ENCODE results near the gene NCR3LG1.
"Not testable (repeated sequence)": the region's sequence is repeated elsewhere in the genome, so short reads cannot be mapped to it uniquely, and the experiment has no call there.

DNA sequence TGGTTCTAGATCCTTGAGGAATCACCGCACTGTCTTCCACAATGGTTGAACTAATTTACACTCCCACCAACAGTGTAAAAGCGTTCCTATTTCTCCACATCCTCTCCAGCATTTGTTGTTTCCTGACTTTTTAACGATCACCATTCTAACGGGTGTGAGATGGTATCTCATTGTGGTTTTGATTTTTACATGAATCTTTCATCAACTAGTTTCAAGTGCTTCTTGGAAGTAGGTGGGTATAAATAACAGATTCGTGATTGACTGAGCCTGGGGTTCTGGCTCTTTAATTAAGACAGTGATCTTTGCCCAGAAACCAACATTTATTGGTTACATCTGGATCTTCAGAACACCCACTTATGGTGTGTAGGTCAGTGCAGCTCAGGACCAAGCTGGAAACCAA, 74.6 kb downstream of the NCR3LG1 start:
- TF ChIP-seq, protein P1, sequence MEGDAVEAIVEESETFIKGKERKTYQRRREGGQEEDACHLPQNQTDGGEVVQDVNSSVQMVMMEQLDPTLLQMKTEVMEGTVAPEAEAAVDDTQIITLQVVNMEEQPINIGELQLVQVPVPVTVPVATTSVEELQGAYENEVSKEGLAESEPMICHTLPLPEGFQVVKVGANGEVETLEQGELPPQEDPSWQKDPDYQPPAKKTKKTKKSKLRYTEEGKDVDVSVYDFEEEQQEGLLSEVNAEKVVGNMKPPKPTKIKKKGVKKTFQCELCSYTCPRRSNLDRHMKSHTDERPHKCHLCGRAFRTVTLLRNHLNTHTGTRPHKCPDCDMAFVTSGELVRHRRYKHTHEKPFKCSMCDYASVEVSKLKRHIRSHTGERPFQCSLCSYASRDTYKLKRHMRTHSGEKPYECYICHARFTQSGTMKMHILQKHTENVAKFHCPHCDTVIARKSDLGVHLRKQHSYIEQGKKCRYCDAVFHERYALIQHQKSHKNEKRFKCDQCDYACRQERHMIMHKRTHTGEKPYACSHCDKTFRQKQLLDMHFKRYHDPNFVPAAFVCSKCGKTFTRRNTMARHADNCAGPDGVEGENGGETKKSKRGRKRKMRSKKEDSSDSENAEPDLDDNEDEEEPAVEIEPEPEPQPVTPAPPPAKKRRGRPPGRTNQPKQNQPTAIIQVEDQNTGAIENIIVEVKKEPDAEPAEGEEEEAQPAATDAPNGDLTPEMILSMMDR (IDR thresholded peaks at IDR 0.05): not testable (repeated sequence)
- not testable (repeated sequence) for TF ChIP-seq EZH2phosphoT487 (IDR thresholded peaks at IDR 0.05)

Measured in neural progenitor cell (in vitro differentiated cells).